GM10266 (cell line): ENCODE measurements around the gene CARM1.
"Not testable (repeated sequence)": the region's sequence is repeated elsewhere in the genome, so short reads cannot be mapped to it uniquely, and the experiment has no call there.

Source experiments
- DNase-seq: peaks from one replicate; pipeline ENCODE4 v3.0.0; 2012; ENCODE audit errors: extremely low spot score
- CTCF ChIP-seq: IDR thresholded peaks from 2 replicates; pipeline ENCODE4 v1.5.1; 2012; ENCODE audit warnings: mild to moderate bottlenecking, low read depth; ENCODE audit not compliant: control insufficient read depth, insufficient read depth; ENCODE audit errors: missing control alignments

Gene CARM1

GRCh38 chr19:10871711-10872545 is 575 bp downstream of the CARM1 start:
- DNase-seq: peak; percentile 57
- TF ChIP-seq CTCF: peak; percentile 11

GRCh38 chr19:10872546-10873107 is 1.3 kb downstream of the CARM1 start:
- TF ChIP-seq CTCF: no peak
- DNase-seq: no peak

- TF ChIP-seq CTCF: no peak
- no peak for DNase-seq
Measured at GRCh38 chr19:10874024-10874423, 2.7 kb downstream of the CARM1 start.

GRCh38 chr19:10876459-10877240 is 5.3 kb downstream of the CARM1 start:
- TF ChIP-seq CTCF: no peak
- DNase-seq: peak; percentile 71

GRCh38 chr19:10877608-10878007 is 6.3 kb downstream of the CARM1 start:
- not testable (repeated sequence) for DNase-seq

GRCh38 chr19:10878253-10878652 is 6.9 kb downstream of the CARM1 start:
- no peak for TF ChIP-seq CTCF
- no peak for DNase-seq

GRCh38 chr19:10881403-10882107 is 10.2 kb downstream of the CARM1 start:
- no peak for TF ChIP-seq CTCF
- no peak for DNase-seq
